Central memory CD8-positive, alpha-beta T cell (primary cell): ENCODE results near the gene RGS6.

Source experiments
- ATAC-seq: fragments of 150-1000 bp; cut with Tn5 transposase; replicated peaks from 2 replicates; pipeline ENCODE4 v1.10.0; 2022; ENCODE audit warnings: mild to moderate bottlenecking, moderate FRiP score, moderate number of reproducible peaks; ENCODE audit not compliant: poor library complexity, severe bottlenecking; ENCODE audit errors: extremely low read depth
- DNase-seq, 2 donors: peaks; one replicate each; pipeline ENCODE4 v3.0.0; 2021; ENCODE audit warnings: low spot score in 2 of 2
- H3K27ac Mint-ChIP-seq: one replicate; pipeline ENCODE4 v1.8.0; 2022; ENCODE audit warnings: low read depth, mild to moderate bottlenecking, moderate library complexity, mixed read lengths
- H3K27me3 Mint-ChIP-seq: one replicate; pipeline ENCODE4 v1.8.0; 2022; ENCODE audit warnings: mixed read lengths
- H3K36me3 Mint-ChIP-seq: one replicate; pipeline ENCODE4 v1.8.0; 2022; ENCODE audit warnings: mild to moderate bottlenecking, moderate library complexity, mixed read lengths; ENCODE audit not compliant: insufficient read depth
- H3K4me1 Mint-ChIP-seq: one replicate; pipeline ENCODE4 v1.8.0; 2022; ENCODE audit warnings: mixed read lengths
- H3K4me3 Mint-ChIP-seq: one replicate; pipeline ENCODE4 v1.8.0; 2022; ENCODE audit warnings: mild to moderate bottlenecking, moderate library complexity, mixed read lengths
- H3K9me3 Mint-ChIP-seq: one replicate; pipeline ENCODE4 v1.8.0; 2022; ENCODE audit warnings: mixed read lengths

RGS6 gene

GRCh38 chr14:72516936-72517700 lies 584.9 kb downstream of the RGS6 start:
- Mint-ChIP-seq H3K27me3 (peaks cover 18% of the 10 kb centered on the region), H3K4me3 (no peak overlapping the region), H3K4me1 (peaks cover 56% of the 10 kb centered on the region), H3K36me3 (no peaks in the 10 kb centered on the region), H3K9me3 (no peaks in the 10 kb centered on the region), H3K27ac (no peak overlapping the region)
- DNase-seq (peak; percentile 62 to 70), ATAC-seq (no peak)

- Mint-ChIP-seq H3K9me3 (no peaks in the 10 kb centered on the region), H3K27me3 (peaks cover 13% of the 10 kb centered on the region), H3K27ac (no peak overlapping the region), H3K36me3 (no peaks in the 10 kb centered on the region), H3K4me1 (peaks cover 59% of the 10 kb centered on the region), H3K4me3 (peak overlapping the region; percentile 33)
- no peak for DNase-seq
- no peak for ATAC-seq
Measured at GRCh38 chr14:72517736-72518135, 585.5 kb downstream of the RGS6 start.

- H3K27ac Mint-ChIP-seq = peak overlapping the region; percentile 14
- peaks cover 59% of the 10 kb centered on the region for H3K4me1 Mint-ChIP-seq
- peak overlapping the region; percentile 33 for H3K4me3 Mint-ChIP-seq
- no peaks in the 10 kb centered on the region for H3K36me3 Mint-ChIP-seq
- no peaks in the 10 kb centered on the region for H3K9me3 Mint-ChIP-seq
- ATAC-seq (peak; percentile 93), DNase-seq (peak in 1 of 2 donors; percentile 28)
- H3K27me3 Mint-ChIP-seq = peaks cover 3% of the 10 kb centered on the region
Measured at GRCh38 chr14:72518809-72519377, 586.7 kb downstream of the RGS6 start.

GRCh38 chr14:72519543-72519942 lies 587.3 kb downstream of the RGS6 start:
- no peak for DNase-seq
- H3K27ac Mint-ChIP-seq = no peak overlapping the region
- no peak for ATAC-seq
- H3K36me3 Mint-ChIP-seq = no peaks in the 10 kb centered on the region
- peaks cover 66% of the 10 kb centered on the region for H3K4me1 Mint-ChIP-seq
- no peaks in the 10 kb centered on the region for H3K27me3 Mint-ChIP-seq
- no peaks in the 10 kb centered on the region for H3K9me3 Mint-ChIP-seq
- peak overlapping the region; percentile 33 for H3K4me3 Mint-ChIP-seq

GRCh38 chr14:72521045-72521444 lies 588.8 kb downstream of the RGS6 start:
- peaks cover 66% of the 10 kb centered on the region for H3K4me1 Mint-ChIP-seq
- no peak overlapping the region for H3K27ac Mint-ChIP-seq
- DNase-seq (no peak), ATAC-seq (no peak)
- H3K9me3 Mint-ChIP-seq = no peaks in the 10 kb centered on the region
- H3K27me3 Mint-ChIP-seq = no peaks in the 10 kb centered on the region
- H3K4me3 Mint-ChIP-seq = no peak overlapping the region
- no peaks in the 10 kb centered on the region for H3K36me3 Mint-ChIP-seq

GRCh38 chr14:72521968-72522741 lies 589.9 kb downstream of the RGS6 start:
- DNase-seq (no peak), ATAC-seq (no peak)
- no peak overlapping the region for H3K27ac Mint-ChIP-seq
- H3K4me1 Mint-ChIP-seq = peaks cover 59% of the 10 kb centered on the region
- H3K27me3 Mint-ChIP-seq = peaks cover under 1% of the 10 kb centered on the region
- H3K36me3 Mint-ChIP-seq = no peaks in the 10 kb centered on the region
- H3K4me3 Mint-ChIP-seq = no peak overlapping the region
- no peaks in the 10 kb centered on the region for H3K9me3 Mint-ChIP-seq

GRCh38 chr14:72522847-72523246 lies 590.6 kb downstream of the RGS6 start:
- DNase-seq (no peak), ATAC-seq (no peak)
- H3K9me3 Mint-ChIP-seq = no peaks in the 10 kb centered on the region
- H3K4me1 Mint-ChIP-seq = peaks cover 56% of the 10 kb centered on the region
- H3K27me3 Mint-ChIP-seq = peaks cover 7% of the 10 kb centered on the region
- H3K27ac Mint-ChIP-seq = no peak overlapping the region
- H3K4me3 Mint-ChIP-seq = no peak overlapping the region
- H3K36me3 Mint-ChIP-seq = no peaks in the 10 kb centered on the region

- Mint-ChIP-seq H3K9me3 (no peaks in the 10 kb centered on the region), H3K27ac (no peak overlapping the region), H3K36me3 (no peaks in the 10 kb centered on the region), H3K4me3 (no peak overlapping the region), H3K27me3 (peaks cover 15% of the 10 kb centered on the region), H3K4me1 (peaks cover 53% of the 10 kb centered on the region)
- ATAC-seq = no peak
- DNase-seq = no peak
Measured at GRCh38 chr14:72523424-72524294, 591.4 kb downstream of the RGS6 start.

- H3K9me3 Mint-ChIP-seq = no peaks in the 10 kb centered on the region
- H3K27ac Mint-ChIP-seq = no peak overlapping the region
- ATAC-seq = no peak
Measured at GRCh38 chr14:72524295-72524629, 592.0 kb downstream of the RGS6 start.

GRCh38 chr14:72525087-72525915 lies 593.1 kb downstream of the RGS6 start:
- ATAC-seq = no peak
- Mint-ChIP-seq H3K4me3 (no peak overlapping the region), H3K4me1 (peaks cover 37% of the 10 kb centered on the region), H3K9me3 (no peaks in the 10 kb centered on the region), H3K27ac (no peak overlapping the region), H3K36me3 (no peaks in the 10 kb centered on the region), H3K27me3 (peaks cover 24% of the 10 kb centered on the region)
- no peak for DNase-seq

More at GRCh38 chr14:72524295-72524629, 592.0 kb downstream of the RGS6 start:
- Mint-ChIP-seq H3K4me1 (peaks cover 48% of the 10 kb centered on the region), H3K36me3 (no peaks in the 10 kb centered on the region), H3K27me3 (peaks cover 21% of the 10 kb centered on the region), H3K4me3 (no peak overlapping the region)
- no peak for DNase-seq

- no peak for DNase-seq
- H3K27ac Mint-ChIP-seq = no peak overlapping the region
- H3K9me3 Mint-ChIP-seq = no peaks in the 10 kb centered on the region
- peaks cover 24% of the 10 kb centered on the region for H3K27me3 Mint-ChIP-seq
- no peak overlapping the region for H3K4me3 Mint-ChIP-seq
- peaks cover 28% of the 10 kb centered on the region for H3K4me1 Mint-ChIP-seq
- ATAC-seq = no peak
- no peaks in the 10 kb centered on the region for H3K36me3 Mint-ChIP-seq
Measured at GRCh38 chr14:72527591-72527990, 595.4 kb downstream of the RGS6 start.
